HG03175 (cell line): ENCODE data around the gene ACTL9.

Experiments used
- ATAC-seq: cut with Tn5 transposase; IDR thresholded peaks from one replicate; pipeline ENCODE4 v1.9.1; 2021; ENCODE audit warnings: mild to moderate bottlenecking, moderate library complexity; ENCODE audit not compliant: unreplicated experiment

The ACTL9 gene

GRCh38 chr19:8648240-8648639 is 50.4 kb downstream of the ACTL9 start:
- ATAC-seq = no peak
